Measurements from ENCODE around the gene RBM22. TPM values are rescaled to one million over a fixed set of nuclear protein-coding genes. Genes with fewer than 3 reads are reported as not detected.

RBM22 gene
- total and polyA plus RNA-seq, 10 of the 15 experiments (the other 5 are each of a cell fraction or from before 2014, with no cell fraction given) = 26.3 to 66.4 (median 43.0) TPM

- TF ChIP-seq ZBTB33 (IDR thresholded peaks at IDR 0.05) (no peak), NR2C2 (IDR thresholded peaks at IDR 0.05; ENCODE audit: borderline replicate concordance, control insufficient read depth, insufficient read length, low read depth) (no peak), TCF7 (IDR thresholded peaks at IDR 0.05; ENCODE audit: borderline replicate concordance) (no peak)
These were observed 57.7 kb downstream of the RBM22 start (continued) for GRCh38 chr5:150642991-150643710.

- TF ChIP-seq CHD1 (IDR thresholded peaks at IDR 0.05; ENCODE audit: low read depth, low read length) = no peak
- Histone ChIP-seq H3K4me2 (ENCODE audit: control insufficient read depth, insufficient read depth) (no peak overlapping the region), H4K20me1 (ENCODE audit: control insufficient read depth, insufficient read depth) (no peaks in the 10 kb centered on the region), H3K27ac (ENCODE audit: control insufficient read depth, insufficient read depth) (no peak overlapping the region), H3K4me3 (no peak overlapping the region), H2AFZ (ENCODE audit: control insufficient read depth, low read depth, low read length) (no peak overlapping the region), H3K4me1 (ENCODE audit: control insufficient read depth, insufficient read depth, low read length) (no peaks in the 10 kb centered on the region), H3K9ac (ENCODE audit: control insufficient read depth, insufficient read depth, low read length) (no peak overlapping the region), H3K79me2 (ENCODE audit: control insufficient read depth, insufficient read depth, low read length) (no peaks in the 10 kb centered on the region), H3K27me3 (replicated peaks in 1 of 2; ENCODE audit: control insufficient read depth in 2 of 2, insufficient read depth in 2 of 2, low read length in 1 of 2) (no peaks in the 10 kb centered on the region), H3K36me3 (ENCODE audit: control insufficient read depth in 2 of 2, insufficient read depth in 2 of 2, low read length in 1 of 2) (no peaks in the 10 kb centered on the region), H3K9me3 (replicated peaks; ENCODE audit: control insufficient read depth, insufficient read depth, low read length) (no peaks in the 10 kb centered on the region)
- FAIRE-seq (no peak), DNase-seq (ENCODE audit: low read depth, low spot score) (no peak), ATAC-seq (no peak)
- WGBS (ENCODE audit: insufficient coverage, insufficient replicate concordance, low lambda C conversion rate, missing lambda C conversion rate) = 59% methylated on average over 5 of the region's 5 CpGs
- POLR2A ChIA-PET = interaction anchor here (0.9 kb wide), 1 partner anchor 63 kb away, joined by 3 read pairs; no protein-coding TSS in a partner anchor
- intact Hi-C loops (cut with micrococcal nuclease; ENCODE audit: unreplicated experiment) = no loop called here
- CTCF ChIA-PET = interaction anchor here (0.6 to 1.3 kb wide), 8 partner anchors 11 to 1325 kb away, joined by 3 to 5 read pairs (median 3); partner anchors contain the start of gene MYOZ3
- BruUV-seq (replicated peaks) = no TSS peak
- in situ Hi-C loops (cut with MboI) = no loop called here
- SMC1A ChIA-PET (ENCODE audit: uncharacterized antibody, unreplicated experiment) = interaction anchor here (0.6 to 1.3 kb wide), 6 partner anchors 9 to 80 kb away, joined by 3 read pairs; no protein-coding TSS in a partner anchor
- RAD21 ChIA-PET (ENCODE audit: unreplicated experiment) = no interaction called here
These were observed 58.3 kb downstream of the RBM22 start for GRCh38 chr5:150642567-150642927.
